Esophagus squamous epithelium (tissue), 5 donors: ENCODE data around the gene CACHD1. TPM values are rescaled to one million over a fixed set of nuclear protein-coding genes. Genes with fewer than 3 reads are reported as not detected.
"Not testable (repeated sequence)": the region's sequence is repeated elsewhere in the genome, so short reads cannot be mapped to it uniquely, and the experiment has no call there.

Experiments used
- DNase-seq: peaks from one replicate; lab custom pipeline; 2025; lab: John Stamatoyannopoulos, UW
- H3K27ac ChIP-seq, 4 donors: fragments of 200-600 bp; sonication (generic); one replicate each; pipeline ENCODE4 v1.5.1; 2016 to 2019; ENCODE audit warnings: mild to moderate bottlenecking in 1 of 4
- H3K27me3 ChIP-seq, 4 donors: fragments of 200-600 bp; sonication (generic); 1 replicate in 3 of 4; 2 replicates in 1 of 4; pipeline versions ENCODE4 v1.5.1 to v1.6.0; 2017 to 2021; ENCODE audit warnings: antibody characterized with exemption in 1 of 4
- H3K36me3 ChIP-seq, 3 donors: fragments of 200-600 bp; sonication (generic); one replicate each; pipeline ENCODE4 v1.5.1; 2016 to 2019
- H3K4me1 ChIP-seq, 3 donors: fragments of 200-600 bp; sonication (generic); one replicate each; pipeline ENCODE4 v1.5.1; 2017 to 2019
- H3K4me3 ChIP-seq, 4 donors: fragments of 200-600 bp; sonication (generic); 1 replicate in 3 of 4; 2 replicates in 1 of 4; pipeline ENCODE4 v1.5.1; 2016 to 2019; ENCODE audit warnings: mild to moderate bottlenecking in 2 of 4, moderate library complexity in 1 of 4
- H3K9me3 ChIP-seq, 3 donors: fragments of 200-600 bp; sonication (generic); one replicate each; pipeline ENCODE4 v1.5.1; 2016 to 2019
- CTCF ChIP-seq, 6 experiments: fragments of 450-650 bp in 4 of 6; fragments of 200-600 bp in 2 of 6; sonication (generic) in 2 of 6; IDR thresholded peaks; one replicate each; pipeline ENCODE4 v1.5.1; 2016 to 2019; ENCODE audit warnings: antibody characterized with exemption in 6 of 6, mild to moderate bottlenecking in 4 of 6, moderate library complexity in 4 of 6
- POLR2A ChIP-seq, 4 donors: fragments of 450-650 bp; IDR thresholded peaks; one replicate each; pipeline ENCODE4 v1.6.1; 2017; ENCODE audit warnings: antibody characterized with exemption in 4 of 4, mild to moderate bottlenecking in 4 of 4, moderate library complexity in 3 of 4
- WGBS, 2 donors: methylation state at CpG; one replicate each; pipeline ENCODE4 v1.1.5; 2018; 5-methylcytosine and 5-hydroxymethylcytosine counted together
- intact Hi-C: fragments of 100-400 bp; cut with DNase I; formaldehyde crosslinking; loops from one replicate; pipeline ENCODE4 v1.15.0; 2022
- total RNA-seq, 4 donors: library from RNA; depleted of rRNA; stranded (reverse); fragments of >200 nt; gene quantifications; one replicate each; pipeline ENCODE4 v1.1.0, GENCODE V29; 2016
- donor health status: DM: yes; HTN: yes; CAD: no.

The CACHD1 gene
- total RNA-seq, 4 donors from 2014 or later, result 1.9 to 14.5 (median 4.1) TPM

- intact Hi-C loops, result no loop called here
- peaks cover 0 to 13% (median 0%) of the 10 kb centered on the region in 3 donors for H3K4me1 ChIP-seq
- no peak overlapping the region for H3K4me3 ChIP-seq
- 75 to 78% methylated on average over 8 of the region's 8 CpGs for WGBS, 2 donors
- H3K27ac ChIP-seq, result no peak overlapping the region
- TF ChIP-seq CTCF (IDR thresholded peaks at IDR 0.05) (no peak), POLR2A (IDR thresholded peaks at IDR 0.05) (no peak)
- DNase-seq, result no peak
- no peaks in the 10 kb centered on the region for H3K36me3 ChIP-seq
- no peaks in the 10 kb centered on the region for H3K9me3 ChIP-seq
- no peaks in the 10 kb centered on the region for H3K27me3 ChIP-seq
Observed at GRCh38 chr1:64598100-64598571, 128.2 kb downstream of the CACHD1 start.

- TF ChIP-seq CTCF (IDR thresholded peaks at IDR 0.05), result no peak
- TF ChIP-seq POLR2A (IDR thresholded peaks at IDR 0.05), result no peak
- Histone ChIP-seq H3K9me3 (no peaks in the 10 kb centered on the region), H3K27ac (no peak overlapping the region), H3K36me3 (peaks cover 0 to 3% (median 0%) of the 10 kb centered on the region in 3 donors), H3K4me3 (no peak overlapping the region), H3K27me3 (no peaks in the 10 kb centered on the region), H3K4me1 (peaks cover 0 to 13% (median 0%) of the 10 kb centered on the region in 3 donors)
- 74 to 79% methylated on average over 3 of the region's 3 CpGs for WGBS, 2 donors
- intact Hi-C loops, result no loop called here
- DNase-seq, result no peak
Observed at GRCh38 chr1:64599242-64599641, 129.3 kb downstream of the CACHD1 start.

- peaks cover 0 to 10% (median 0%) of the 10 kb centered on the region in 3 donors for H3K4me1 ChIP-seq
- no peaks in the 10 kb centered on the region for H3K9me3 ChIP-seq
- WGBS, 2 donors, result 44 to 51% methylated on average over 3 of the region's 3 CpGs
- H3K4me3 ChIP-seq, result no peak overlapping the region
- peaks cover 0 to 3% (median 0%) of the 10 kb centered on the region in 3 donors for H3K36me3 ChIP-seq
- no peak for DNase-seq
- H3K27ac ChIP-seq, result no peak overlapping the region
- intact Hi-C loops, result no loop called here
- H3K27me3 ChIP-seq, result no peaks in the 10 kb centered on the region
- TF ChIP-seq CTCF (IDR thresholded peaks at IDR 0.05) (no peak), POLR2A (IDR thresholded peaks at IDR 0.05) (no peak)
Observed at GRCh38 chr1:64601207-64601606, 131.3 kb downstream of the CACHD1 start.

- no peak for DNase-seq
- no peaks in the 10 kb centered on the region for H3K4me1 ChIP-seq
- H3K27ac ChIP-seq, result no peak overlapping the region
- peaks cover 0 to 13% (median 0%) of the 10 kb centered on the region in 3 donors for H3K36me3 ChIP-seq
- H3K9me3 ChIP-seq, result peaks cover 0 to 7% (median 6%) of the 10 kb centered on the region in 3 donors
- no peaks in the 10 kb centered on the region for H3K27me3 ChIP-seq
- intact Hi-C loops, result no loop called here
- TF ChIP-seq CTCF (IDR thresholded peaks at IDR 0.05), result no peak
- no peak for TF ChIP-seq POLR2A (IDR thresholded peaks at IDR 0.05)
- WGBS, 2 donors, result 38 to 52% methylated on average over 1 of the region's 1 CpG
- no peak overlapping the region for H3K4me3 ChIP-seq
Observed at GRCh38 chr1:64608005-64608650, 138.2 kb downstream of the CACHD1 start.

GRCh38 chr1:64608651-64609048 is 138.7 kb downstream of the CACHD1 start:
- Histone ChIP-seq H3K36me3 (peaks cover 0 to 12% (median 0%) of the 10 kb centered on the region in 3 donors), H3K9me3 (peaks cover 0 to 7% (median 6%) of the 10 kb centered on the region in 3 donors), H3K4me1 (no peaks in the 10 kb centered on the region), H3K4me3 (no peak overlapping the region), H3K27me3 (no peaks in the 10 kb centered on the region), H3K27ac (no peak overlapping the region)
- intact Hi-C loops, result no loop called here
- no peak for DNase-seq
- TF ChIP-seq POLR2A (IDR thresholded peaks at IDR 0.05) (no peak), CTCF (IDR thresholded peaks at IDR 0.05) (no peak)
- WGBS, 2 donors, result 90 to 96% methylated on average over 6 of the region's 6 CpGs

- DNase-seq, H3K27ac ChIP-seq, intact Hi-C loops, H3K27me3 ChIP-seq, H3K4me3 ChIP-seq, H3K9me3 ChIP-seq, H3K4me1 ChIP-seq: not testable (repeated sequence)
- H3K36me3 ChIP-seq, result peaks cover 0 to 15% (median 0%) of the 10 kb centered on the region in 3 donors
- WGBS, 2 donors, result 84 to 86% methylated on average over 1 of the region's 3 CpGs
Observed at GRCh38 chr1:64610950-64611349, 141.0 kb downstream of the CACHD1 start.
